WTC11 (cell line): ENCODE results near the gene TRIM2. TPM values are rescaled to one million over a fixed set of nuclear protein-coding genes. Genes with fewer than 3 reads are reported as not detected.

Source experiments
- ATAC-seq: fragments of 200-7000 bp; cut with Tn5 transposase; 2 replicates; pipeline ENCODE4 v1.10.0; 2021; ENCODE audit warnings: mild to moderate bottlenecking, moderate library complexity
- CTCF ChIA-PET: fragments of 300-600 bp; sonication (Branson Sonifier 250); formaldehyde crosslinking; loops from one replicate; lab custom pipeline; 2021; ENCODE audit warnings: antibody characterized with exemption; lab: Charles Lee
- POLR2A ChIA-PET: fragments of 350-600 bp; sonication (Branson Sonifier 250); formaldehyde crosslinking; loops from one replicate; lab custom pipeline; 2021; ENCODE audit warnings: antibody characterized with exemption; lab: Charles Lee
- DNase-seq: peaks from one replicate; pipeline ENCODE4 v3.0.0; 2021; ENCODE audit warnings: low spot score
- H3K27ac Mint-ChIP-seq: 2 replicates; pipeline ENCODE4 v1.8.0; 2021; ENCODE audit warnings: mixed read lengths
- H3K27me3 Mint-ChIP-seq: 2 replicates; pipeline ENCODE4 v1.8.0; 2021; ENCODE audit warnings: low read depth, mild to moderate bottlenecking, moderate library complexity, mixed read lengths
- H3K36me3 Mint-ChIP-seq: 2 replicates; pipeline ENCODE4 v1.8.0; 2021; ENCODE audit warnings: mixed read lengths
- H3K4me1 Mint-ChIP-seq: 2 replicates; pipeline ENCODE4 v1.8.0; 2022; ENCODE audit warnings: mixed read lengths
- H3K4me3 Mint-ChIP-seq: 2 replicates; pipeline ENCODE4 v1.8.0; 2021; ENCODE audit warnings: mild to moderate bottlenecking, moderate library complexity, mixed read lengths
- H3K9me3 Mint-ChIP-seq: 2 replicates; pipeline ENCODE4 v1.8.0; 2021; ENCODE audit warnings: mixed read lengths
- AFF4 ChIP-seq: sonication (generic); formaldehyde crosslinking; IDR thresholded peaks from 2 replicates; pipeline ENCODE4 v1.8.1; 2023; ENCODE audit warnings: mild to moderate bottlenecking, missing genetic modification reagents, borderline replicate concordance
- ARID4B ChIP-seq: sonication (generic); formaldehyde crosslinking; IDR thresholded peaks from 2 replicates; pipeline ENCODE4 v1.8.0; 2023; ENCODE audit warnings: missing genetic modification reagents, mild to moderate bottlenecking, borderline replicate concordance
- CDX4 ChIP-seq: fragments of 250-450 bp; sonication (Bioruptor Pico); IDR thresholded peaks from 2 replicates; pipeline ENCODE4 v1.9.0; 2021; ENCODE audit warnings: moderate library complexity, mild to moderate bottlenecking, inconsistent platforms, borderline replicate concordance
- EMX1 ChIP-seq: fragments of 250-450 bp; sonication (Bioruptor Pico); IDR thresholded peaks from 2 replicates; pipeline ENCODE4 v1.8.0; 2021; ENCODE audit warnings: mild to moderate bottlenecking
- FOXP1 ChIP-seq: sonication (generic); formaldehyde crosslinking; IDR thresholded peaks from 2 replicates; pipeline ENCODE4 v1.8.0; 2022; ENCODE audit warnings: missing genetic modification reagents, mild to moderate bottlenecking, moderate library complexity, borderline replicate concordance
- HMGA2 ChIP-seq: fragments of 250-450 bp; sonication (Bioruptor Pico); IDR thresholded peaks from 2 replicates; pipeline ENCODE4 v1.4.0; 2021; ENCODE audit warnings: mild to moderate bottlenecking, moderate library complexity
- HMGXB4 ChIP-seq: sonication (generic); formaldehyde crosslinking; IDR thresholded peaks from 2 replicates; pipeline ENCODE4 v1.8.1; 2023; ENCODE audit warnings: mild to moderate bottlenecking, moderate library complexity, missing genetic modification reagents
- JAZF1 ChIP-seq: fragments of 250-450 bp; sonication (Bioruptor Pico); IDR thresholded peaks from 2 replicates; pipeline ENCODE4 v1.9.0; 2021; ENCODE audit warnings: moderate library complexity, mild to moderate bottlenecking, inconsistent platforms
- NR1H2 ChIP-seq: sonication (generic); formaldehyde crosslinking; IDR thresholded peaks from 2 replicates; pipeline ENCODE4 v1.9.0; 2021; ENCODE audit warnings: mild to moderate bottlenecking, moderate library complexity, missing genetic modification reagents
- PRDM15 ChIP-seq: sonication (generic); formaldehyde crosslinking; IDR thresholded peaks from 2 replicates; pipeline ENCODE4 v1.8.0; 2022; ENCODE audit warnings: missing genetic modification reagents
- PRRX2 ChIP-seq: fragments of 250-450 bp; sonication (Bioruptor Pico); IDR thresholded peaks from 2 replicates; pipeline ENCODE4 v1.8.0; 2021; ENCODE audit warnings: mild to moderate bottlenecking
- RELA ChIP-seq: sonication (generic); formaldehyde crosslinking; IDR thresholded peaks from 2 replicates; pipeline ENCODE4 v1.8.1; 2022; ENCODE audit warnings: missing genetic modification reagents, mild to moderate bottlenecking, borderline replicate concordance
- ZNF317 ChIP-seq: sonication (generic); formaldehyde crosslinking; IDR thresholded peaks from 2 replicates; pipeline ENCODE4 v1.8.1; 2023; ENCODE audit warnings: low read depth, mild to moderate bottlenecking, moderate library complexity, missing genetic modification reagents, borderline replicate concordance
- ZNF396 ChIP-seq: fragments of 250-450 bp; sonication (Bioruptor Pico); IDR thresholded peaks from 2 replicates; pipeline ENCODE4 v1.8.0; 2021; ENCODE audit warnings: mild to moderate bottlenecking, moderate library complexity, borderline replicate concordance
- ZNF416 ChIP-seq: fragments of 250-450 bp; sonication (Bioruptor Pico); IDR thresholded peaks from 2 replicates; pipeline ENCODE4 v1.9.0; 2021; ENCODE audit warnings: mild to moderate bottlenecking, inconsistent platforms
- ZNF532 ChIP-seq: fragments of 250-450 bp; sonication (Bioruptor Pico); IDR thresholded peaks from 2 replicates; pipeline ENCODE4 v1.9.0; 2021; ENCODE audit warnings: mild to moderate bottlenecking, borderline replicate concordance
- ZSCAN18 ChIP-seq: fragments of 250-450 bp; sonication (Bioruptor Pico); IDR thresholded peaks from 2 replicates; pipeline ENCODE4 v2.1.2; 2022; ENCODE audit warnings: mild to moderate bottlenecking, moderate library complexity
- total RNA-seq: library from RNA; stranded (reverse); gene quantifications from 3 replicates; pipeline ENCODE4 v1.2.3, GENCODE V29; 2021

Gene TRIM2
- total RNA-seq, 1 experiment from 2014 or later = 54.5 TPM

- Mint-ChIP-seq H3K4me1 (no peaks in the 10 kb centered on the region), H3K4me3 (no peak overlapping the region), H3K27ac (no peak overlapping the region), H3K36me3 (peaks cover 44% of the 10 kb centered on the region), H3K27me3 (no peaks in the 10 kb centered on the region), H3K9me3 (no peaks in the 10 kb centered on the region)
- DNase-seq (no peak), ATAC-seq (no peak)
- POLR2A ChIA-PET = no interaction called here
- CTCF ChIA-PET = interaction anchor here (0.7 kb wide), 1 partner anchor 102 kb away, joined by 3 read pairs; no protein-coding TSS in a partner anchor
- TF ChIP-seq RELA (CRISPR knock-in tag) = no peak
- TF ChIP-seq NR1H2 (CRISPR knock-in tag) = no peak
- no peak for TF ChIP-seq ARID4B
- no peak for TF ChIP-seq CDX4 (CRISPR knock-in tag)
- TF ChIP-seq ZNF416 = no peak
- no peak for TF ChIP-seq EMX1 (CRISPR knock-in tag)
- TF ChIP-seq FOXP1 = no peak
- TF ChIP-seq PRDM15 (CRISPR knock-in tag) = no peak
- TF ChIP-seq ZNF532 (CRISPR knock-in tag) = no peak
- no peak for TF ChIP-seq PRRX2
- TF ChIP-seq ZNF317 (CRISPR knock-in tag) = no peak
- no peak for TF ChIP-seq ZNF396 (CRISPR knock-in tag)
- TF ChIP-seq AFF4 (CRISPR knock-in tag) = no peak
- TF ChIP-seq HMGA2 (CRISPR knock-in tag) = no peak
- no peak for TF ChIP-seq JAZF1
- TF ChIP-seq ZSCAN18 (CRISPR knock-in tag) = no peak
- no peak for TF ChIP-seq HMGXB4 (CRISPR knock-in tag)
Observed at GRCh38 chr4:153365003-153365402, 160.8 kb downstream of the TRIM2 start.
